CMK (cell line): ENCODE data around the gene SERF1A.
"Not testable (repeated sequence)": the region's sequence is repeated elsewhere in the genome, so short reads cannot be mapped to it uniquely, and the experiment has no call there.

Experiments used
- DNase-seq: peaks from one replicate; pipeline ENCODE4 v3.0.0-alpha.2; 2010; ENCODE audit warnings: low read depth

SERF1A gene

DNA sequence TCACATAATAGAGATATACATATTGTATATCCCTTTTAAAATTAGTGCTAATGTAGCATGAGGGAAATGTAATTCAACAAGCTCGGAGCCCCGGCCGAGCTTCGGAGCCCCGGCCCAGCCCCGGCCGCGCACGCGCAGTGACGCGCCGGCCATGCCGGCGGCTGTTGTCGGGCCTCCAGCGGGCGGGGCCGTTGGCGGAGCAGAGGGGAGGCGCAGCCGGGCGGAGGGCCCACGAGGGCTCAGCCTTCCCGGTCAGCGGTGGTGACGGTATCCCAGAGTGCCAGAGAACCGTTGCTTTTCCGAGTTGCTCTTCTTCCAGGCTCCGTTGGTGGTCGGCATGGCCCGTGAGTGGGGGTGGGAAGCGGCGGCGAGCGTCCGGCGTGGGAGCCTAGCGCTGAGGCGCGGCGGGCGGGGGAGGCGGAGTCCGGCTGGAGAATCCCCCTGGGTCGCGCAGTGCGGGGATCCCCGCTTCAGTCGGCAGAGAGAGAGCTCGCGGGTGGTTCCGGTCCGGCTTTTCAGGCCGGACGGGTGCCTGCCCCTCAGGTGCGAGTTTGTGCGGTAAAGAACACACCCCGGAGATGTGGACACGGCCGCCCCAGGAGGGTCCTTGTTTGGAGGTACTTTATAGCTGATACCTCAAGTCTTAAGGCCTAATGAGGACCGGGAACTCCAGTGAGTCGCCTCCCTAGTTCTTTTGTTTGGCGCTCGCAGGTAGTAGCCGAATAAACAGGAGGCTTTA is at the start of gene SERF1A:
TSS of gene SERF1A (plus strand) at position 137 of the 739 bp plus-strand sequence. CDS start at position 338, 201 bp downstream.
- not testable (repeated sequence) for DNase-seq

DNA sequence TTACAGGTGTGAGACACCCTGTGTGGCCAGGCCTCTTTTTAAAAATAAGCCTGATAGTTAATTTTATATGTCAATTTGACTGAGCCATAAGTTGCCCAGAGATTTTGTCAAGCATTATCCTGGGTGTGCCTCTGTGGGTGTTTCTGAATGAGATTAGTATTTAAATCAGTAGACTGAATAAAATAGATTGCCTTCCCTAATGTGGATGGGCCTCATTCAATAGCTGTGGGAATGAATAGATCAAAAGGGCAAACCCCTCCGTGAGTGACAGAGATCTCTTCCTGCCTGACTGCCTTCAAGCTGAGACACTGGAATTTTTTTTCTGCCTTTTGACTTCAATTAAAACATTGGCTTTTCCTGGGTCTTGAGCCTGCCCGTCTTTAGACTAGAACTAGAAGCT is 33.7 kb upstream of the SERF1A start:
- not testable (repeated sequence) for DNase-seq

DNA sequence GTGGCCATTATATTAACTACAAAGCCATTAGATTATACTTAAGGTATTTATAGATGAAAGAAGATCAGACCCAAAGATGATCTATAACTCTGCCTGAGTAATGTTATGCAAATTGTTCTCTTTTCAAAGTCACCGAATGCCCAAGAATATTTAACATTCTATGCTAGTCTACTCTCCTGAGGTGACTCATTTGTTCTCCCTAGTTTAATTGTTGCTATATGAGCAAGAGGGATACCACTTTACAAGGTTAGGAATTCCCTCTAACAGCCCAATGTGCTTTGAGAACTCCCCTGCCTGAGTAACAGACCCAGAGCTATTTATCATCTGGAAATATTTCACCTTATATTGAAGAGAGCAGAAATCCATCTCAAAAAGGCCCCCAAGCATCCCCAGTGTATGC is 29.8 kb upstream of the SERF1A start:
- DNase-seq = not testable (repeated sequence)

GRCh38 chr5:70896076-70896475 is 4.4 kb upstream of the SERF1A start:
- not testable (repeated sequence) for DNase-seq

GRCh38 chr5:70901272-70901571 is 753 bp downstream of the SERF1A start:
- DNase-seq = not testable (repeated sequence)

GRCh38 chr5:70906624-70907023 is 6.2 kb downstream of the SERF1A start:
- DNase-seq = not testable (repeated sequence)

- not testable (repeated sequence) for DNase-seq
Observed at GRCh38 chr5:70916829-70917228, 16.4 kb downstream of the SERF1A start.

- DNase-seq = not testable (repeated sequence)
Observed at GRCh38 chr5:70925211-70925562, 24.7 kb downstream of the SERF1A start.

DNA sequence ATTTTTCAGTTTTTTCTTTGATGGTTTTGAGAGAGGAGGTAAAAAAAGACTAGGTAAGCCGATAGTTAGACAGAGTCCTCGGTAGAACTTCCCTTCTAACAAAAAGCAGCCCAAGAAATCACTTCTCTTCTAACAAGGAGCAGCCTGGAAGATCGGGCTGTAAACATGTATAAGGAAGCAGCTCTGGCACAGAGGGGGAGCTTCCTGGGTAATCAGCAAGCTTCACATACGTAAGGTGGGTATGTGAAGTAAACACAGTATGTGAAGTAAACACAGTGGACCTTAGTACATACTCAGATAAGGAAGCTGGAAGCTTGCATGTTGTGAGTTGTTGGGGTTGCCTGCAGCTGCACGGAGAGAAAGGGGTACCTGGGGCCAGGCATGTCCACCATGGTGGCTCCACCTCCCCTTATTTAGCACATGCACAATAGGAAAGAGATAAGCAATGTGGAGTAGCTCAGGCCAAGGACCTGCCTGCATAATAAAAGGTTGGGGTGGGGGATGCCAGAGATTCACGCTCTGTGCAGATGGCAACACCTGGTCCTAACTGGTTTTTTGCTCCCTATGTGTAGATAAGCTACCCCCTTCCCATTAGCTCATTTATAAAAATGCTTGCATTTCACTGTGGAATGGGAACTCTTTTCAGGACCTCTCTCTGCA is 31.4 kb downstream of the SERF1A start:
- DNase-seq = not testable (repeated sequence)

DNA sequence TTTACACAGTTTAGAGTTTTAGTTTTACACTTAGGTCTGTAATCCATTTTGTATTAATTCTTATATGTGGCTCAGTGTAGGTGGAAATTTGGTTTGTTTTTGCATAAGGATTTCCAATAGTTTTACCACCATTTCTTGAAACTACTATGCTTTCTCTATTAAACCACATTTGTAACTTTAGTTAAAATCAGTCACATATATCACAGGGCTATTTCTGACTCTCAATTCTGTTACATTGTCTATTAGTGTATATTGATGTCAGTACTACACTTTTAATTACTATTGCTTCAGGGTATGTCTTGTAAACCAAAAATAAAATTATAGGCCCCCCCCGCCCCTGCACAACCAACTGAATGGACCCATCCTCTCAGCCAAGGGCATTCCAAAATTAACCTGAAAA is 32.1 kb downstream of the SERF1A start:
- DNase-seq = not testable (repeated sequence)

- not testable (repeated sequence) for DNase-seq
Observed at GRCh38 chr5:70953068-70953467, 52.6 kb downstream of the SERF1A start.
